H9 (cell line): ENCODE measurements around the gene MSX2. TPM values are rescaled to one million over a fixed set of nuclear protein-coding genes. Genes with fewer than 3 reads are reported as not detected.
A peak's percentile ranks its signal among the peaks of the same experiment; 100 is the strongest.

Experiments used
- DNase-seq: peaks from one replicate; pipeline ENCODE4 v3.0.0-alpha.2; 2017
- H2AFZ ChIP-seq: one replicate; pipeline ENCODE4 v1.6.1; 2013; ENCODE audit warnings: mild to moderate bottlenecking, low read length, control low read depth, moderate library complexity
- H2AK5ac ChIP-seq: 2 replicates; pipeline ENCODE4 v1.6.1; 2013; ENCODE audit warnings: low read length, control low read depth, mixed read lengths; ENCODE audit not compliant: insufficient read length
- H2BK120ac ChIP-seq: one replicate; pipeline ENCODE4 v1.6.1; 2013; ENCODE audit warnings: low read depth, mild to moderate bottlenecking, low read length, control low read depth, inconsistent platforms; ENCODE audit not compliant: poor library complexity, severe bottlenecking
- H2BK12ac ChIP-seq: 2 replicates; pipeline ENCODE4 v1.6.1; 2013; ENCODE audit warnings: low read length, control low read depth, mixed read lengths, low read depth; ENCODE audit not compliant: insufficient read length
- H2BK15ac ChIP-seq: 2 replicates; pipeline ENCODE4 v1.6.1; 2013; ENCODE audit warnings: low read depth, low read length, control low read depth
- H2BK20ac ChIP-seq: one replicate; pipeline ENCODE4 v1.6.1; 2013; ENCODE audit warnings: low read depth, mild to moderate bottlenecking, low read length, control low read depth, inconsistent platforms; ENCODE audit not compliant: poor library complexity, severe bottlenecking
- H2BK5ac ChIP-seq: 2 replicates; pipeline ENCODE4 v1.6.1; 2013; ENCODE audit warnings: low read length, control low read depth, mixed read lengths; ENCODE audit not compliant: insufficient read length
- H3K14ac ChIP-seq: 2 replicates; pipeline ENCODE4 v1.6.1; 2013; ENCODE audit warnings: low read length, control low read depth; ENCODE audit not compliant: insufficient read depth
- H3K18ac ChIP-seq: 2 replicates; pipeline ENCODE4 v1.6.1; 2013; ENCODE audit warnings: low read depth, mild to moderate bottlenecking, mixed read lengths, low read length, control low read depth; ENCODE audit not compliant: insufficient read length
- H3K23ac ChIP-seq: 2 replicates; pipeline ENCODE4 v1.6.1; 2013; ENCODE audit warnings: low read length, control low read depth, mixed read lengths, low read depth; ENCODE audit not compliant: insufficient read length
- H3K23me2 ChIP-seq: 2 replicates; pipeline ENCODE4 v1.6.1; 2013; ENCODE audit warnings: low read depth, mild to moderate bottlenecking, mixed read lengths, low read length, control low read depth; ENCODE audit not compliant: insufficient read length, poor library complexity, severe bottlenecking
- H3K27ac ChIP-seq: 2 replicates; pipeline ENCODE4 v1.5.1; 2013; ENCODE audit warnings: low read length, control low read depth, mixed read lengths, low read depth; ENCODE audit not compliant: insufficient read length
- H3K27me3 ChIP-seq: 2 replicates; pipeline ENCODE4 v1.6.1; 2013; ENCODE audit warnings: low read length, control low read depth, inconsistent platforms; ENCODE audit not compliant: insufficient read depth
- H3K4ac ChIP-seq: 2 replicates; pipeline ENCODE4 v1.6.1; 2013; ENCODE audit warnings: low read depth, mild to moderate bottlenecking, control low read depth, inconsistent platforms, low read length, moderate library complexity
- H3K4me1 ChIP-seq: 2 replicates; pipeline ENCODE4 v1.6.1; 2013; ENCODE audit warnings: low read length, control low read depth, inconsistent platforms; ENCODE audit not compliant: insufficient read depth
- H3K4me2 ChIP-seq: 2 replicates; pipeline ENCODE4 v1.6.1; 2013; ENCODE audit warnings: low read length, control low read depth, mixed read lengths; ENCODE audit not compliant: insufficient read length, insufficient read depth
- H3K56ac ChIP-seq: 2 replicates; pipeline ENCODE4 v1.6.1; 2013; ENCODE audit warnings: low read depth, mild to moderate bottlenecking, mixed read lengths, low read length, control low read depth; ENCODE audit not compliant: insufficient read length
- H3K79me1 ChIP-seq: 2 replicates; pipeline ENCODE4 v1.6.1; 2013; ENCODE audit warnings: low read depth, mild to moderate bottlenecking, moderate library complexity, low read length, control low read depth, inconsistent platforms; ENCODE audit not compliant: insufficient read depth, poor library complexity, severe bottlenecking
- H3K79me2 ChIP-seq: 2 replicates; pipeline ENCODE4 v1.6.1; 2013; ENCODE audit warnings: low read length, control low read depth, inconsistent platforms; ENCODE audit not compliant: insufficient read depth
- H3K9ac ChIP-seq: 2 replicates; pipeline ENCODE4 v1.6.1; 2013; ENCODE audit warnings: low read length, control low read depth, mixed read lengths; ENCODE audit not compliant: insufficient read length; ENCODE audit errors: extremely low read depth
- H3K9me3 ChIP-seq: one replicate; pipeline ENCODE4 v1.6.1; 2013; ENCODE audit warnings: low read depth, low read length, inconsistent platforms; ENCODE audit not compliant: control insufficient read depth
- H3T11ph ChIP-seq: one replicate; pipeline ENCODE4 v1.6.1; 2013; ENCODE audit warnings: mild to moderate bottlenecking, low read length, control low read depth, inconsistent platforms
- H4K20me1 ChIP-seq: one replicate; pipeline ENCODE4 v1.6.1; 2013; ENCODE audit not compliant: control insufficient read depth, insufficient read length, insufficient read depth
- H4K5ac ChIP-seq: 2 replicates; pipeline ENCODE4 v1.6.1; 2013; ENCODE audit warnings: low read depth, mild to moderate bottlenecking, mixed read lengths, low read length, control low read depth; ENCODE audit not compliant: insufficient read length
- H4K8ac ChIP-seq: replicated peaks from 2 replicates; pipeline ENCODE4 v1.6.1; 2013; ENCODE audit warnings: low read length, control low read depth, mixed read lengths, low read depth; ENCODE audit not compliant: insufficient read length
- H4K91ac ChIP-seq: 2 replicates; pipeline ENCODE4 v1.6.1; 2013; ENCODE audit warnings: low read depth, mild to moderate bottlenecking, moderate library complexity, mixed read lengths, low read length, control low read depth; ENCODE audit not compliant: insufficient read length
- H3K27ac Mint-ChIP-seq, 3 experiments: 2 replicates in 2 of 3; 3 replicates in 1 of 3; pipeline ENCODE4 v1.8.0; 2020 to 2021; ENCODE audit warnings: mixed read lengths in 3 of 3, mild to moderate bottlenecking in 1 of 3, moderate library complexity in 1 of 3
- H3K27me3 Mint-ChIP-seq: 2 replicates; pipeline ENCODE4 v1.8.0; 2021; ENCODE audit warnings: low read depth, mild to moderate bottlenecking, moderate library complexity, mixed read lengths
- H3K36me3 Mint-ChIP-seq, 3 experiments: 2 replicates in 2 of 3; 3 replicates in 1 of 3; pipeline ENCODE4 v1.8.0; 2020 to 2021; ENCODE audit warnings: low read depth in 3 of 3, mixed read lengths in 3 of 3; ENCODE audit not compliant: insufficient read depth in 1 of 3
- H3K4me1 Mint-ChIP-seq, 2 experiments: 2 replicates each; pipeline ENCODE4 v1.8.0; 2020; ENCODE audit warnings: mixed read lengths in 2 of 2
- H3K4me3 Mint-ChIP-seq, 2 experiments: 2 replicates in 1 of 2; 3 replicates in 1 of 2; pipeline ENCODE4 v1.8.0; 2020 to 2021; ENCODE audit warnings: mild to moderate bottlenecking in 2 of 2, mixed read lengths in 2 of 2, moderate library complexity in 1 of 2
- H3K9me3 Mint-ChIP-seq, 2 experiments: 2 replicates in 1 of 2; 3 replicates in 1 of 2; pipeline ENCODE4 v1.8.0; 2020; ENCODE audit warnings: mild to moderate bottlenecking in 2 of 2, mixed read lengths in 2 of 2, moderate library complexity in 1 of 2
- WGBS: extraction: QIAGEN DNeasy Blood & Tissue Kit; methylation state at CpG from one replicate; pipeline ENCODE4 v1.1.7; 2013; ENCODE audit warnings: missing lambda C conversion rate, low lambda C conversion rate, mixed read lengths; ENCODE audit not compliant: insufficient read length; ENCODE audit errors: extremely low coverage; 5-methylcytosine and 5-hydroxymethylcytosine counted together
- total RNA-seq: library from RNA; stranded (reverse); gene quantifications from 2 replicates; pipeline ENCODE4 v1.2.1, GENCODE V29; 2021
- TF ChIP-seq, protein P1 (sequence below): fragments of 200-600 bp; sonication (generic); conservative IDR thresholded peaks from 3 replicates; pipeline ENCODE4 v1.8.0; 2021; ENCODE audit warnings: antibody characterized with exemption, mild to moderate bottlenecking

Gene MSX2
- total RNA-seq, 1 experiment from 2014 or later, result 0.35 TPM

DNA sequence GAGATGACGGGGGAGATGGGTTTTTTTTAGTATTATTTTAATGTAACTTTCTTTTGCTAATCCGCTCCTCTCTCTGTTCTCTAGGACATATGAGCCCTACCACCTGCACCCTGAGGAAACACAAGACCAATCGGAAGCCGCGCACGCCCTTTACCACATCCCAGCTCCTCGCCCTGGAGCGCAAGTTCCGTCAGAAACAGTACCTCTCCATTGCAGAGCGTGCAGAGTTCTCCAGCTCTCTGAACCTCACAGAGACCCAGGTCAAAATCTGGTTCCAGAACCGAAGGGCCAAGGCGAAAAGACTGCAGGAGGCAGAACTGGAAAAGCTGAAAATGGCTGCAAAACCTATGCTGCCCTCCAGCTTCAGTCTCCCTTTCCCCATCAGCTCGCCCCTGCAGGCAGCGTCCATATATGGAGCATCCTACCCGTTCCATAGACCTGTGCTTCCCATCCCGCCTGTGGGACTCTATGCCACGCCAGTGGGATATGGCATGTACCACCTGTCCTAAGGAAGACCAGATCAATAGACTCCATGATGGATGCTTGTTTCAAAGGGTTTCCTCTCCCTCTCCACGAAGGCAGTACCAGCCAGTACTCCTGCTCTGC is 4.8 kb downstream of the MSX2 start:
- H4K91ac ChIP-seq, result no peak overlapping the region
- H3K4me2 ChIP-seq, result peak overlapping the region; percentile 30
- H3K4ac ChIP-seq, result no peak overlapping the region
- peak; percentile 67 for DNase-seq
- H3K23me2 ChIP-seq, result peaks cover 17% of the 10 kb centered on the region
- no peak overlapping the region for H3T11ph ChIP-seq
- Mint-ChIP-seq H3K9me3 (peaks cover 0 to 2% of the 10 kb centered on the region in 2 experiments; a peak in 1 of 5 replicates), H3K4me1 (peaks cover 43 to 64% of the 10 kb centered on the region in 2 experiments), H3K36me3 (no peaks in the 10 kb centered on the region; a peak in 1 of 7 replicates), H3K4me3 (peak overlapping the region; percentile 39 to 67; a peak in 4 of 5 replicates), H3K27ac (no peak overlapping the region), H3K27me3 (peaks cover 99% of the 10 kb centered on the region)
- no peak overlapping the region for H2BK12ac ChIP-seq
- H2BK120ac ChIP-seq, result no peak overlapping the region
- H4K5ac ChIP-seq, result no peak overlapping the region
- H3K9me3 ChIP-seq, result no peaks in the 10 kb centered on the region
- no peaks in the 10 kb centered on the region for H4K20me1 ChIP-seq
- no peak overlapping the region for H3K27ac ChIP-seq
- no peak overlapping the region for H3K9ac ChIP-seq
- TF ChIP-seq, protein P1, sequence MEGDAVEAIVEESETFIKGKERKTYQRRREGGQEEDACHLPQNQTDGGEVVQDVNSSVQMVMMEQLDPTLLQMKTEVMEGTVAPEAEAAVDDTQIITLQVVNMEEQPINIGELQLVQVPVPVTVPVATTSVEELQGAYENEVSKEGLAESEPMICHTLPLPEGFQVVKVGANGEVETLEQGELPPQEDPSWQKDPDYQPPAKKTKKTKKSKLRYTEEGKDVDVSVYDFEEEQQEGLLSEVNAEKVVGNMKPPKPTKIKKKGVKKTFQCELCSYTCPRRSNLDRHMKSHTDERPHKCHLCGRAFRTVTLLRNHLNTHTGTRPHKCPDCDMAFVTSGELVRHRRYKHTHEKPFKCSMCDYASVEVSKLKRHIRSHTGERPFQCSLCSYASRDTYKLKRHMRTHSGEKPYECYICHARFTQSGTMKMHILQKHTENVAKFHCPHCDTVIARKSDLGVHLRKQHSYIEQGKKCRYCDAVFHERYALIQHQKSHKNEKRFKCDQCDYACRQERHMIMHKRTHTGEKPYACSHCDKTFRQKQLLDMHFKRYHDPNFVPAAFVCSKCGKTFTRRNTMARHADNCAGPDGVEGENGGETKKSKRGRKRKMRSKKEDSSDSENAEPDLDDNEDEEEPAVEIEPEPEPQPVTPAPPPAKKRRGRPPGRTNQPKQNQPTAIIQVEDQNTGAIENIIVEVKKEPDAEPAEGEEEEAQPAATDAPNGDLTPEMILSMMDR, result no peak
- H3K23ac ChIP-seq, result no peak overlapping the region
- peaks cover 91% of the 10 kb centered on the region for H3K27me3 ChIP-seq
- H4K8ac ChIP-seq, result no peak overlapping the region
- H3K56ac ChIP-seq, result no peak overlapping the region
- H3K14ac ChIP-seq, result no peak overlapping the region
- H2BK5ac ChIP-seq, result no peak overlapping the region
- no CpG with 5 or more reads among the region's 18 CpGs for WGBS
- H3K4me1 ChIP-seq, result no peaks in the 10 kb centered on the region; the same call in 1 of the 2 replicates
- H3K18ac ChIP-seq, result no peak overlapping the region
- H3K79me1 ChIP-seq, result no peaks in the 10 kb centered on the region
- H2BK20ac ChIP-seq, result no peak overlapping the region
- H2AK5ac ChIP-seq, result no peak overlapping the region
- no peaks in the 10 kb centered on the region for H3K79me2 ChIP-seq
- no peak overlapping the region for H2AFZ ChIP-seq
- H2BK15ac ChIP-seq, result no peak overlapping the region
